Panc1 (cell line): ENCODE data around the gene FUOM. TPM values are rescaled to one million over a fixed set of nuclear protein-coding genes. Genes with fewer than 3 reads are reported as not detected.
"Not testable (repeated sequence)": the region's sequence is repeated elsewhere in the genome, so short reads cannot be mapped to it uniquely, and the experiment has no call there.

Experiments used
- ATAC-seq: fragments of 200-7000 bp; cut with Tn5 transposase; 2 replicates; pipeline ENCODE4 v1.9.1; 2020; ENCODE audit warnings: mild to moderate bottlenecking, moderate library complexity
- BruUV-seq: library from RNA; stranded (reverse); fragments of 400-500 nt; replicated peaks from 2 replicates; lab custom pipeline; 2021; lab: Mats Ljungman, UMichigan
- CTCF ChIA-PET: fragments of 300-600 bp; sonication (Branson Sonifier 250); formaldehyde crosslinking; loops from one replicate; lab custom pipeline; 2022; ENCODE audit warnings: antibody characterized with exemption; lab: Charles Lee
- POLR2A ChIA-PET: fragments of 300-600 bp; sonication (Branson Sonifier 250); formaldehyde crosslinking; loops from one replicate; lab custom pipeline; 2022; ENCODE audit warnings: antibody characterized with exemption; lab: Charles Lee
- DNase-seq: peaks from one replicate; pipeline ENCODE4 v3.0.0-alpha.2; 2010; ENCODE audit warnings: low read depth, low spot score
- H3K27ac ChIP-seq: 2 replicates; pipeline ENCODE4 v1.5.1; 2011; ENCODE audit warnings: mild to moderate bottlenecking, low read length, inconsistent platforms
- H3K27me3 ChIP-seq: fragments of 200-500 bp; sonication (Bioruptor generic); 2 replicates; pipeline ENCODE4 v1.6.0; 2014; ENCODE audit warnings: low read length, inconsistent platforms; ENCODE audit not compliant: control insufficient read depth, insufficient read depth
- H3K36me3 ChIP-seq: fragments of 200-500 bp; sonication (Bioruptor generic); 2 replicates; pipeline ENCODE4 v1.5.1; 2014; ENCODE audit warnings: inconsistent platforms, mild to moderate bottlenecking, low read length, moderate library complexity; ENCODE audit not compliant: control insufficient read depth, insufficient read depth
- H3K4me1 ChIP-seq: 2 replicates; pipeline ENCODE4 v1.5.1; 2011; ENCODE audit warnings: inconsistent platforms, mild to moderate bottlenecking, low read length, moderate library complexity; ENCODE audit not compliant: control insufficient read depth, insufficient read depth
- H3K4me3 ChIP-seq, 2 experiments: 2 replicates each; pipeline ENCODE4 v1.5.1; 2011 to 2012; ENCODE audit warnings: low read depth in 2 of 2, low read length in 2 of 2, mild to moderate bottlenecking in 2 of 2, inconsistent platforms in 1 of 2, moderate library complexity in 1 of 2
- H3K9me3 ChIP-seq: fragments of 200-500 bp; sonication (Bioruptor generic); 2 replicates; pipeline ENCODE4 v1.5.1; 2014; ENCODE audit warnings: low read depth, mild to moderate bottlenecking, inconsistent platforms, low read length, moderate library complexity; ENCODE audit not compliant: control insufficient read depth, insufficient read depth
- POLR2AphosphoS5 ChIP-seq: IDR thresholded peaks from 2 replicates; pipeline ENCODE4 v1.6.1; 2012; ENCODE audit warnings: mild to moderate bottlenecking, low read depth, low read length, moderate library complexity
- SIN3A ChIP-seq: IDR thresholded peaks from 2 replicates; pipeline ENCODE4 v1.6.1; 2012; ENCODE audit warnings: low read depth, mild to moderate bottlenecking, low read length, moderate library complexity, borderline replicate concordance; ENCODE audit not compliant: insufficient read depth
- TCF7L2 ChIP-seq: IDR thresholded peaks from 2 replicates; pipeline ENCODE4 v1.6.1; 2011; ENCODE audit warnings: mild to moderate bottlenecking, low read depth, low read length, inconsistent platforms
- in situ Hi-C: cut with HindIII; loops from 2 replicates; pipeline ENCODE4 v1.10.0; 2016; ENCODE audit warnings: low sequenced_read_pairs, low pct_unique_long_range_greater_than_20kb
- intact Hi-C: fragments of 100-400 bp; cut with micrococcal nuclease; formaldehyde crosslinking; loops from one replicate; pipeline ENCODE4 v1.10.0; 2022; ENCODE audit not compliant: unreplicated experiment
- total RNA-seq: library from RNA; stranded (reverse); gene quantifications from one replicate; pipeline ENCODE4 v1.2.1, GENCODE V29; 2021; ENCODE audit not compliant: unreplicated experiment
- TF ChIP-seq, protein P1 (sequence below), 2 experiments: IDR thresholded peaks; 2 replicates each; pipeline ENCODE4 v1.6.1; 2011 to 2012; ENCODE audit warnings: low read depth in 2 of 2, control low read depth in 1 of 2, low read length in 1 of 2, mild to moderate bottlenecking in 1 of 2, moderate library complexity in 1 of 2; ENCODE audit not compliant: insufficient read depth in 1 of 2
- TF ChIP-seq, protein P2 (sequence below): fragments of 450-650 bp; IDR thresholded peaks from 2 replicates; pipeline ENCODE4 v1.5.1; 2017; ENCODE audit warnings: mild to moderate bottlenecking

Gene FUOM
- total RNA-seq, 1 experiment from 2014 or later = 39.6 TPM

DNA sequence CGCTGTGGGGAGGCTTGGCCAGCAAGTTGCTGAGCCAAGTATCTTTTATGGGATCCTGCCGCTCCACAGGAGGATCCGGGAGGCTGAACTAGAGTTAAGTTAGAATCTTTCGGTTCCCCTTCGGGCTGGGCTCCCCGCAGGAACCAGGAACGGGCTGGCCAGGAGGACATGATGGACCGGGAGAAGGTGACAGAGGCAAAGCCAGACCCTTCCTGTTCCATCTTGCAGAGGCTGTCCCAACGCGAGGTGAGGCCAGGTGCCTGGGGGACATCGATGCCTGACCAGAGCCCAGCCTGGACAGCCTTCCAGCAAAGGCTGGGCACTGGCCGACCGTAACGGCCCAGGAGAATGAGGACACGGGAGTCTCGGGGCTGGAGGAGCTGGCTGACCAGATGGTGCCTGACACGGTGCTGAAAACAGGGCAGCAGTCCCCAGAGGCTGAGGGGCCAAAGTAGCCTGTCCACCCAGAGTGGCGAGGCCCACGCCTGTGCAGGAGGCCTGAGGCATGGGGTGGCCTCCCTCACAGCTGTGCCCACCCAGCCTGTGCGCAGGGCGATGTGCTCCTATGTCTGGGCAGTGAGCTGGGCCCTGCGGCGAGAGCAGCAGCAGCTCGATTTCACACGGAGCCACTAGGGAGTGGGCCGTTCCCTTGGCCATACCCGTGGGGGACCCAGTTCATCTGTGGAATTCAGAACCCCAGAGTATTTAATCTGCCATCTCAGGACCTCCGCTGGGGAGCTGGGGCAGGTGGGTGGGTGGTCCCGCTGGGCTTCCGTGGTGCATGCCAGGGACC is 19.4 kb upstream of the FUOM start:
- no peak for DNase-seq
- in situ Hi-C loops (no loop called here), intact Hi-C loops (no loop called here)
- no peak for ATAC-seq
- Histone ChIP-seq H3K27ac (no peak overlapping the region), H3K36me3 (no peaks in the 10 kb centered on the region), H3K4me3 (no peak overlapping the region), H3K27me3 (no peaks in the 10 kb centered on the region), H3K4me1 (peaks cover 10% of the 10 kb centered on the region), H3K9me3 (no peaks in the 10 kb centered on the region)
- POLR2A ChIA-PET = no interaction called here
- CTCF ChIA-PET = no interaction called here
- no TSS peak for BruUV-seq
- TF ChIP-seq TCF7L2 = no peak
- TF ChIP-seq POLR2AphosphoS5 = no peak
- TF ChIP-seq, protein P1, sequence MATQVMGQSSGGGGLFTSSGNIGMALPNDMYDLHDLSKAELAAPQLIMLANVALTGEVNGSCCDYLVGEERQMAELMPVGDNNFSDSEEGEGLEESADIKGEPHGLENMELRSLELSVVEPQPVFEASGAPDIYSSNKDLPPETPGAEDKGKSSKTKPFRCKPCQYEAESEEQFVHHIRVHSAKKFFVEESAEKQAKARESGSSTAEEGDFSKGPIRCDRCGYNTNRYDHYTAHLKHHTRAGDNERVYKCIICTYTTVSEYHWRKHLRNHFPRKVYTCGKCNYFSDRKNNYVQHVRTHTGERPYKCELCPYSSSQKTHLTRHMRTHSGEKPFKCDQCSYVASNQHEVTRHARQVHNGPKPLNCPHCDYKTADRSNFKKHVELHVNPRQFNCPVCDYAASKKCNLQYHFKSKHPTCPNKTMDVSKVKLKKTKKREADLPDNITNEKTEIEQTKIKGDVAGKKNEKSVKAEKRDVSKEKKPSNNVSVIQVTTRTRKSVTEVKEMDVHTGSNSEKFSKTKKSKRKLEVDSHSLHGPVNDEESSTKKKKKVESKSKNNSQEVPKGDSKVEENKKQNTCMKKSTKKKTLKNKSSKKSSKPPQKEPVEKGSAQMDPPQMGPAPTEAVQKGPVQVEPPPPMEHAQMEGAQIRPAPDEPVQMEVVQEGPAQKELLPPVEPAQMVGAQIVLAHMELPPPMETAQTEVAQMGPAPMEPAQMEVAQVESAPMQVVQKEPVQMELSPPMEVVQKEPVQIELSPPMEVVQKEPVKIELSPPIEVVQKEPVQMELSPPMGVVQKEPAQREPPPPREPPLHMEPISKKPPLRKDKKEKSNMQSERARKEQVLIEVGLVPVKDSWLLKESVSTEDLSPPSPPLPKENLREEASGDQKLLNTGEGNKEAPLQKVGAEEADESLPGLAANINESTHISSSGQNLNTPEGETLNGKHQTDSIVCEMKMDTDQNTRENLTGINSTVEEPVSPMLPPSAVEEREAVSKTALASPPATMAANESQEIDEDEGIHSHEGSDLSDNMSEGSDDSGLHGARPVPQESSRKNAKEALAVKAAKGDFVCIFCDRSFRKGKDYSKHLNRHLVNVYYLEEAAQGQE (IDR thresholded peaks at IDR 0.05; ENCODE audit: insufficient read depth in 1 of 2, low read depth in 2 of 2, low read length in 1 of 2) = no peak
- TF ChIP-seq, protein P2, sequence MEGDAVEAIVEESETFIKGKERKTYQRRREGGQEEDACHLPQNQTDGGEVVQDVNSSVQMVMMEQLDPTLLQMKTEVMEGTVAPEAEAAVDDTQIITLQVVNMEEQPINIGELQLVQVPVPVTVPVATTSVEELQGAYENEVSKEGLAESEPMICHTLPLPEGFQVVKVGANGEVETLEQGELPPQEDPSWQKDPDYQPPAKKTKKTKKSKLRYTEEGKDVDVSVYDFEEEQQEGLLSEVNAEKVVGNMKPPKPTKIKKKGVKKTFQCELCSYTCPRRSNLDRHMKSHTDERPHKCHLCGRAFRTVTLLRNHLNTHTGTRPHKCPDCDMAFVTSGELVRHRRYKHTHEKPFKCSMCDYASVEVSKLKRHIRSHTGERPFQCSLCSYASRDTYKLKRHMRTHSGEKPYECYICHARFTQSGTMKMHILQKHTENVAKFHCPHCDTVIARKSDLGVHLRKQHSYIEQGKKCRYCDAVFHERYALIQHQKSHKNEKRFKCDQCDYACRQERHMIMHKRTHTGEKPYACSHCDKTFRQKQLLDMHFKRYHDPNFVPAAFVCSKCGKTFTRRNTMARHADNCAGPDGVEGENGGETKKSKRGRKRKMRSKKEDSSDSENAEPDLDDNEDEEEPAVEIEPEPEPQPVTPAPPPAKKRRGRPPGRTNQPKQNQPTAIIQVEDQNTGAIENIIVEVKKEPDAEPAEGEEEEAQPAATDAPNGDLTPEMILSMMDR = no peak
- no peak for TF ChIP-seq SIN3A

DNA sequence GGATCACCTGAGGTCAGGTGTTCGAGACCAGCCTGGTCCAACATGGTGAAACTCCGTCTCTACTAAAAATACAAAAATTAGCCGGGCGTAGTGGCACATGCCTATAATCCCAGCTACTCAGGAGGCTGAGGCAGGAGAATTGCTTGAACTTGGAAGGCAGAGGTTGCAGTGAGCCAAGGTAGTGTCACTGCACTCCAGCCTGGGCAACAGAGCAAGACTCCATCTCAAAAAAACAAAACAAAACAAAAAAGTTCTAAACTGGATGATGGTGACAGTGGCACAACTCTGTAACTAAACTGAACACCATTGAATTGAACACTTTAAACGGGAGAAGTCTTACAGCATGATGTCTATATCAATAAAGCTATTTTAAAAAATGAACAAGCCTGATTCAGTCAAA is 18.4 kb upstream of the FUOM start:
- ATAC-seq, POLR2A ChIA-PET, BruUV-seq, in situ Hi-C loops, CTCF ChIA-PET, H3K9me3 ChIP-seq, intact Hi-C loops, H3K27me3 ChIP-seq, H3K4me3 ChIP-seq, DNase-seq, H3K27ac ChIP-seq, H3K36me3 ChIP-seq: not testable (repeated sequence)
- peaks cover 12% of the 10 kb centered on the region for H3K4me1 ChIP-seq
